Uterus (tissue), 2 donors: ENCODE measurements around the gene VPS26C.

Experiments
- POLR2A ChIP-seq, 2 donors: fragments of 450-650 bp; IDR thresholded peaks; one replicate each; pipeline ENCODE4 v1.6.1; 2016; ENCODE audit warnings: antibody characterized with exemption in 2 of 2, mild to moderate bottlenecking in 1 of 2, moderate library complexity in 1 of 2
- TF ChIP-seq, protein P1 (sequence below), 4 experiments: fragments of 200-600 bp in 2 of 4; fragments of 450-650 bp in 2 of 4; sonication (generic) in 2 of 4; IDR thresholded peaks; one replicate each; pipeline ENCODE4 v1.5.1; 2016 to 2019; ENCODE audit warnings: antibody characterized with exemption in 4 of 4, mild to moderate bottlenecking in 2 of 4, moderate library complexity in 1 of 4

DNA sequence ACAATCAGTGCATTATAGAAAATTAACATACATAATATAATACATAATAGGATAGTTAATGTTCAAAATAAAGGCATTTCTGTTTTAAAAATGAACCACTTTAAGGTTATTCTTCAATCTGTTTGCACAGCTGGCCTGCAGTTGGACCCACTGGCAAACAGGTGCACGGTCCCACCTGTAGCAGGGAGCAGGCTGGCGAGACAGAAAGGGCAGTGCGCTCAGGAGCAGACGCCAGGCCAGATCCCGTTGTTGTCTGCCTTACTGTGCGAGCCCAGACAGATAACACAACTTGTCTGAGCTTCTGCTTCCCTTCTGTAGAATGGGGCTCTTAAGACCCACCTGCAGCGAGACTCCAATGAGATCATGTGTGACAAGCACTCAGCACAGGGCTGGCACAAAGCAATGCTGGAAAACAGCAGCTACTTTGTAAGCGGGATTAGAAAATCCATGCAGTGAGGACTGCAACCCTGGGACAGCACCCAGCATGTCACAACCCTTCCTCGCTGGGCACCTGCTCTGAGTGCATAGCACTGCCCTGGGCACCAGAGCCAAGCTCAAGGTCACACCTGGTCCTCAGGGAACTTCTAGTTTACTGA lies 33.5 kb downstream of the VPS26C start:
- TF ChIP-seq, protein P1, sequence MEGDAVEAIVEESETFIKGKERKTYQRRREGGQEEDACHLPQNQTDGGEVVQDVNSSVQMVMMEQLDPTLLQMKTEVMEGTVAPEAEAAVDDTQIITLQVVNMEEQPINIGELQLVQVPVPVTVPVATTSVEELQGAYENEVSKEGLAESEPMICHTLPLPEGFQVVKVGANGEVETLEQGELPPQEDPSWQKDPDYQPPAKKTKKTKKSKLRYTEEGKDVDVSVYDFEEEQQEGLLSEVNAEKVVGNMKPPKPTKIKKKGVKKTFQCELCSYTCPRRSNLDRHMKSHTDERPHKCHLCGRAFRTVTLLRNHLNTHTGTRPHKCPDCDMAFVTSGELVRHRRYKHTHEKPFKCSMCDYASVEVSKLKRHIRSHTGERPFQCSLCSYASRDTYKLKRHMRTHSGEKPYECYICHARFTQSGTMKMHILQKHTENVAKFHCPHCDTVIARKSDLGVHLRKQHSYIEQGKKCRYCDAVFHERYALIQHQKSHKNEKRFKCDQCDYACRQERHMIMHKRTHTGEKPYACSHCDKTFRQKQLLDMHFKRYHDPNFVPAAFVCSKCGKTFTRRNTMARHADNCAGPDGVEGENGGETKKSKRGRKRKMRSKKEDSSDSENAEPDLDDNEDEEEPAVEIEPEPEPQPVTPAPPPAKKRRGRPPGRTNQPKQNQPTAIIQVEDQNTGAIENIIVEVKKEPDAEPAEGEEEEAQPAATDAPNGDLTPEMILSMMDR (IDR thresholded peaks at IDR 0.05), result no peak
- no peak for TF ChIP-seq POLR2A (IDR thresholded peaks at IDR 0.05)
